ENCODE data around the gene WDFY1.

Gene WDFY1

DNA sequence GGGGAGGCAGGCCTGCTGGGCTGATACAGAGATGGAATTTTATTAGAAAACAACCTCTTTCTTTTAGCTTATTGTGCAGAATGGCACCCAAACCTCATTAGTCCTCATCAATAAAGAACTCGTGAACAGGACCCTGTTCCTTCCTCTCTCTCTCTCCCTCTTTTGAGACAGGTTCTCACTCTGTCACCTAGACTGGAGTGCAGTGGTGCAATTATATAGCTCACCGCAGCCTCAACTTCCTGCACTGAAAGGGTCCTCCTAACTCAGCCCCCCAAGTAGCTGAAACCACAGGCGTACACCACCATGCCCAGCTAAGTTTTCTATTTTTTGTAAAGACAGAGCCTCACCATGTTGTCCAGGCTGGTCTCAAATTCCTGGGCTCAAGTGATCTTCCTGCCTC is 86.1 kb downstream of the WDFY1 start:
- no peak for DNase-seq (ENCODE audit: low read depth, low spot score)

DNA sequence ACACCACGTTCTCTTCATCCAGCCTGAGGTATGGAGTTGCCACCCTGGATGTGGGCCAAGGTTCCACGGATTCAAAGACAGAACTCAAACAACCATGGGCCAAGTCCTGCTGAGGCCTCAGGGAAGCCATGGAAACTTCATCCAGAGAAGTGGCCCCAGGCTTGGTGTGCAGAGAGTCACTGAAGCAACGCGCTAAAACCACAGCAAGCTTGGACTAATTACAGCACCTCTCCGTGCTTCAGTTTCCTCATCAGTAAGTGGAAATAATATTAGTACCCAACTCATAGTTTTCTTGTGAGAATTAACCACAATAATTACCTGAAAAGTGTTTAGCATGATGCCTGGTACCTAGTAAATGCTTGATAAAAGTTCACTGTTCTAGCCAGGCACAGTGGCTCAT is 88.6 kb downstream of the WDFY1 start:
- no peak for DNase-seq (ENCODE audit: low read depth, low spot score)

DNA sequence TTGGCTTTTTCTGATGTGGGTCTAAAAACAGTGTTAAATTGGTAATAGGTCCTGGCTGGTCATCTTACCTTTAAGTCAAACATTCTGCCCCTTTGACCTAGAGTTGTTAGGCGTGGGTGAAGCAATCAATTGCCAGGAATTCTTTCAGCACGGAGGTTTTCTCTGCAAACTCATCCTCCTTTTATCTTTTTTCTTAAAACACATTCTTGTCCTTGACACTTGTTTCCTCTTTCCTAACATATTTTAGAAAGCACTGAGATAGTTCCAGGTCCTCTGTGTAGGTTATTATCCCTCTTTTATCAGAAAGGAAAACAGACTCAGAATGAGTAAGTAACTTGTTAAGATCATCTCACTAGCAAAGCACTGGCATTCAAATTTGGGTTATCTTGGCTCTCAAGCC is 89.1 kb downstream of the WDFY1 start:
- DNase-seq (ENCODE audit: low read depth, low spot score): no peak

DNA sequence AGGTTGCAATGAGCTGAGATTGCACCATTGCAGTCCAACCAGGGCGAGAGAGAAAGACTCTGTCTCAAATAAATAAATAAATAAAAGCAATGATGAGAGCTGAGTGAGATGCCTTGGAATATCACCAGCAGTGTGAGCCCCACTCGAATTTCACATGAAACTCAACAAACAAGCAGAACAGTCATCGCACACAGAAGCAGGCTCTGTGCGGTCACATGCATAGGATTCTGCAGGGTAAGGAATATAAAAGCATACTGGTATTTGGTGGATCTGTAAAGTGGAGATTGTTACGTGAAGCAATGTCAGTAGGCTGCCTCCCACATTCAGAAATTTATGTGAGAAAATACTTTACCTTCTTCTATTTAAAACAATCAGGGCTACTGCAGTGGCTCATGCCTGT is 89.7 kb downstream of the WDFY1 start:
- no peak for DNase-seq (ENCODE audit: low read depth, low spot score)

DNA sequence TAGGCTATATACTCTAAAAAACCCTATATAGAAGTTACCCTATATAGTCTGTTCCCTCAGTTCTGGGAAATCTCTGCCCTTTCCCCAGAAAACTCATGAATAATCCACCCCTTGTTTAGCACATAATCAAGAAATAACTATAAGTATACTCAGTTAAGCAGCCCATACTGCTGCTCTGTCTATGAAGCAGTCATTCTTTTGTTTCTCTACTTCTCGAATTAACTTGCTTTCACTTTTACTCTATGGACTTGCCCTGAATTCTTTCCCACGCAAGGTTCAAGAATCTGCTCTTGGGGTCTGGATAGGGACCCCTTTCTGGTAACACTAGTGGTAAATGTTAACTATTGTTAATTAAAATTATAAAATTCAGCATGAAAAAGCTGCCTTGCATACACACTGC is 90.4 kb downstream of the WDFY1 start:
- DNase-seq (ENCODE audit: low read depth, low spot score): no peak

DNA sequence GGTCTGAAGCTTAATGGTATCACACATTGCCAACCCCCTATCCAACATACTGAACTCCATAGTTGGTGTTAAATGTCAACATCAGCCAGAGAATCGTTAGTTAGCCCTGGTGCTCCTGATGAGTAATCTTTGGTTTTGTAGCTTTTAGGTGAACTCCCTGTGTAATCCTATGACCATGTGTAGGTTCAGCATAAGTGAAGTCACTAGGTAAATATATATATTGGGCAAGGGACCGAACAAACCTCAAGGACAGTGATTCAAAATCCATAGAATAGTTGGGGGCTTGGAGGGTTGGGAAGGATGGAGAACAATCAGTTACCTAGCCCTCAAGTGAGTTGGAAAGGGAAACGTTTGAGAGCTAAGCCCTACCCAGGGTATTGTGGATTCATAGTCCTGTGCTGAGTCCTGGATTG is 91.7 kb downstream of the WDFY1 start:
- DNase-seq (ENCODE audit: low read depth, low spot score): no peak

- no peak for DNase-seq (ENCODE audit: low read depth, low spot score)
These were observed 92.8 kb downstream of the WDFY1 start for GRCh38 chr2:223852281-223852795.

- DNase-seq (ENCODE audit: low read depth, low spot score): no peak
These were observed 97.7 kb downstream of the WDFY1 start for GRCh38 chr2:223847410-223847809.

GRCh38 chr2:223846515-223846914 is 98.6 kb downstream of the WDFY1 start:
- no peak for DNase-seq (ENCODE audit: low read depth, low spot score)

- DNase-seq (ENCODE audit: low read depth, low spot score): no peak
These were observed 103.5 kb downstream of the WDFY1 start for GRCh38 chr2:223841436-223842190.

- peak; percentile 65 for DNase-seq (ENCODE audit: low read depth, low spot score)
These were observed 107.7 kb downstream of the WDFY1 start, which contains the start of gene AP1S3 for GRCh38 chr2:223837287-223838061. Gene AP1S3, minus strand, starts transcription at chr2:223837582. Its CDS starts 132 bp downstream, at chr2:223837450.

DNA sequence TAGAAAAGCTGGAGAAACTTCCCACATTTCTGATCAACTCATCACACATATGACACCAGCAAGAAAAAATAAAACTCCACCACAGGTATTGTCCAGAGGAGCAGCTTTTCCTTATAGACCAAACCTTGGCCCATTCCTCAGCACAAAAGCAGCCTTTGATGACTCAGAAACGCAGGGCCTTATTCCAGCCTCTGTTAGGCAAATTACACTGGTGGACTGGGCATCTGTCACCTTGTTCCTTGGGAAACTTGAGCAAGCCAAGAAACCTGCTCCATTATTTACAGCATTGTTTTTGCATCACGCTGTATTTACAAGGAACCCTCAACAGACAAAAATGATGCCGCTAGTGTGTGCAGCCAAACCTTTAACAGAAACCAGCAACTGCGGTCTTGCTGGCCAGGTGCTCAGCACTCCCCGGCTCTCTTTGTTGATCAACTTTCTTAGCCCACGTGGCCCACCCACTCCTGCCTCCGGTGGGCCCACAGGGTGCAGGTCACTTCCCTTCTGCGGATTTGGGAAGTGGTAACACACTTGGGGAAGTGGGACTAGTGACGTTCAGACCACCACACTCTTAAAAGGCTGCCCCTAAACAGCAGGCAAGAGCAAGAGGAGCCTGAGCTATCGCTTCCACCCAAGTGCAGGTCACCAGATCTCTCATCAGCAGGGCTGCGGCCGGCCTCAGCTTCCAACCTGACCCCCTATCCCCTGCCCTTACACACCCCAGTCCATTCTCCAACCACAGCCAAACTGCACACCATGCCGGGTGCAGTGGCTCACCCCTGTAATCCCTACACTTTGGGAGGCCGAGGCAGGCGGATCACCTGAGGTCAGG is 109.2 kb downstream of the WDFY1 start:
- no peak for DNase-seq (ENCODE audit: low read depth, low spot score)

GRCh38 chr2:223834431-223834830 is 110.7 kb downstream of the WDFY1 start:
- no peak for DNase-seq (ENCODE audit: low read depth, low spot score)

- DNase-seq (ENCODE audit: low read depth, low spot score): no peak
These were observed 112.8 kb downstream of the WDFY1 start for GRCh38 chr2:223832241-223832903.

DNA sequence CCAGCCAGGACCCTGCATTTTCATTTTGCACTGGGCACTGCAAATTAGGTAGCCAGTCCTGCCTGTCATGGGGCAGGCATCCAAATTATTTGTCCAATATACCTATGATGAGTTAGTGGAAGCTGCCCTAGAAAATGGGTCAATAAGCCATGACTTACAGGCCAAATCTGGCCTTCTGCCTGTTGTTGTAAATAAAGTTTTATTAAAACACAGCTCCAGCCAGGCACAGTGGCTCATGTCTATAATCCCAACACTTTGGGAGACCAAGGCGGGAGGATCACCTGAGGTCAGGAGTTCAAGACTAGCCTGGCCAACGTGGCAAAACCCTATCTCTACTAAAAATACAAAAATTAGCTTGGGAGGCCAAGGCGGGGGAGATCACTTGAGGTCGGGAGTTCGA is 116.0 kb downstream of the WDFY1 start:
- DNase-seq (ENCODE audit: low read depth, low spot score): no peak

- DNase-seq (ENCODE audit: low read depth, low spot score): no peak
These were observed 116.8 kb downstream of the WDFY1 start for GRCh38 chr2:223828314-223828713.

- no peak for DNase-seq (ENCODE audit: low read depth, low spot score)
These were observed 118.1 kb downstream of the WDFY1 start for GRCh38 chr2:223826995-223827394.

Measured in iPS DF 19.7 (cell line).